ENCODE results near the gene UBXN11. TPM values are rescaled to one million over a fixed set of nuclear protein-coding genes. Genes with fewer than 3 reads are reported as not detected.

UBXN11 gene
- polyA plus RNA-seq, 1 experiment = 6.1 TPM

GRCh38 chr1:26291939-26292338, 14.5 kb downstream of the UBXN11 start:
- DNase-seq (ENCODE audit: low read depth, low spot score) = no peak
- TF ChIP-seq CTCF (IDR thresholded peaks at IDR 0.05; ENCODE audit: low read depth, low read length) = no peak
- H3K9me3 ChIP-seq (ENCODE audit: control insufficient read depth, insufficient read depth, low read length) = no peaks in the 10 kb centered on the region
- ChIA-PET POLR2A (no interaction called here), CTCF (interaction anchor here (1.6 to 1.7 kb wide), 2 partner anchors 30 to 58 kb away, joined by 3 to 5 read pairs; partner anchors contain the start of gene CEP85)
- no peak overlapping the region for H3K27ac ChIP-seq (ENCODE audit: low read depth, low read length)
- no peaks in the 10 kb centered on the region for H3K27me3 ChIP-seq (ENCODE audit: control insufficient read depth, insufficient read depth, low read length)
- H3K4me3 ChIP-seq (ENCODE audit: low read depth, low read length) = no peak overlapping the region

- no peak for DNase-seq (ENCODE audit: low read depth, low spot score)
- POLR2A ChIA-PET = no interaction called here
- CTCF ChIA-PET = no interaction called here
- Histone ChIP-seq H3K9me3 (ENCODE audit: control insufficient read depth, insufficient read depth, low read length) (no peaks in the 10 kb centered on the region), H3K4me3 (ENCODE audit: low read depth, low read length) (no peak overlapping the region), H3K27me3 (ENCODE audit: control insufficient read depth, insufficient read depth, low read length) (no peaks in the 10 kb centered on the region), H3K27ac (ENCODE audit: low read depth, low read length) (no peak overlapping the region)
- TF ChIP-seq CTCF (IDR thresholded peaks at IDR 0.05; ENCODE audit: low read depth, low read length) = no peak
Measured at GRCh38 chr1:26291433-26291832, 15.0 kb downstream of the UBXN11 start.

GRCh38 chr1:26290882-26291261, 15.6 kb downstream of the UBXN11 start:
- H3K9me3 ChIP-seq (ENCODE audit: control insufficient read depth, insufficient read depth, low read length) = no peaks in the 10 kb centered on the region
- H3K27me3 ChIP-seq (ENCODE audit: control insufficient read depth, insufficient read depth, low read length) = no peaks in the 10 kb centered on the region
- ChIA-PET POLR2A (no interaction called here), CTCF (no interaction called here)
- H3K4me3 ChIP-seq (ENCODE audit: low read depth, low read length) = no peak overlapping the region
- no peak for TF ChIP-seq CTCF (IDR thresholded peaks at IDR 0.05; ENCODE audit: low read depth, low read length)
- no peak for DNase-seq (ENCODE audit: low read depth, low spot score)
- no peak overlapping the region for H3K27ac ChIP-seq (ENCODE audit: low read depth, low read length)

- H3K27ac ChIP-seq (ENCODE audit: low read depth, low read length) = no peak overlapping the region
- no peak for TF ChIP-seq CTCF (IDR thresholded peaks at IDR 0.05; ENCODE audit: low read depth, low read length)
- DNase-seq (ENCODE audit: low read depth, low spot score) = no peak
- H3K27me3 ChIP-seq (ENCODE audit: control insufficient read depth, insufficient read depth, low read length) = no peaks in the 10 kb centered on the region
- no peaks in the 10 kb centered on the region; the same call in 1 of the 2 replicates for H3K9me3 ChIP-seq (ENCODE audit: control insufficient read depth, insufficient read depth, low read length)
- no peak overlapping the region for H3K4me3 ChIP-seq (ENCODE audit: low read depth, low read length)
- POLR2A ChIA-PET = no interaction called here
- CTCF ChIA-PET = no interaction called here
Measured at GRCh38 chr1:26290122-26290881, 16.1 kb downstream of the UBXN11 start.

GRCh38 chr1:26289158-26290059, 17.0 kb downstream of the UBXN11 start:
- H3K27me3 ChIP-seq (ENCODE audit: control insufficient read depth, insufficient read depth, low read length) = no peaks in the 10 kb centered on the region
- ChIA-PET POLR2A (no interaction called here), CTCF (interaction anchor here (0.7 to 1.3 kb wide), 4 partner anchors 14 to 128 kb away, joined by 3 to 6 read pairs (median 4); partner anchors contain the start of gene CEP85)
- H3K27ac ChIP-seq (ENCODE audit: low read depth, low read length) = no peak overlapping the region
- H3K4me3 ChIP-seq (ENCODE audit: low read depth, low read length) = no peak overlapping the region
- DNase-seq (ENCODE audit: low read depth, low spot score) = no peak
- H3K9me3 ChIP-seq (ENCODE audit: control insufficient read depth, insufficient read depth, low read length) = no peaks in the 10 kb centered on the region; the same call in 1 of the 2 replicates
- no peak for TF ChIP-seq CTCF (IDR thresholded peaks at IDR 0.05; ENCODE audit: low read depth, low read length)

Measured in AG04450 (cell line).